Measurements from ENCODE around the gene UNC93B1. TPM values are rescaled to one million over a fixed set of nuclear protein-coding genes. Genes with fewer than 3 reads are reported as not detected.
A peak's percentile ranks its signal among the peaks of the same experiment; 100 is the strongest.

The UNC93B1 gene
- total and polyA plus RNA-seq, 2 of the 13 experiments (the other 11 are each of a cell fraction or from before 2014, with no cell fraction given), result 8.8 to 18.9 TPM

DNA sequence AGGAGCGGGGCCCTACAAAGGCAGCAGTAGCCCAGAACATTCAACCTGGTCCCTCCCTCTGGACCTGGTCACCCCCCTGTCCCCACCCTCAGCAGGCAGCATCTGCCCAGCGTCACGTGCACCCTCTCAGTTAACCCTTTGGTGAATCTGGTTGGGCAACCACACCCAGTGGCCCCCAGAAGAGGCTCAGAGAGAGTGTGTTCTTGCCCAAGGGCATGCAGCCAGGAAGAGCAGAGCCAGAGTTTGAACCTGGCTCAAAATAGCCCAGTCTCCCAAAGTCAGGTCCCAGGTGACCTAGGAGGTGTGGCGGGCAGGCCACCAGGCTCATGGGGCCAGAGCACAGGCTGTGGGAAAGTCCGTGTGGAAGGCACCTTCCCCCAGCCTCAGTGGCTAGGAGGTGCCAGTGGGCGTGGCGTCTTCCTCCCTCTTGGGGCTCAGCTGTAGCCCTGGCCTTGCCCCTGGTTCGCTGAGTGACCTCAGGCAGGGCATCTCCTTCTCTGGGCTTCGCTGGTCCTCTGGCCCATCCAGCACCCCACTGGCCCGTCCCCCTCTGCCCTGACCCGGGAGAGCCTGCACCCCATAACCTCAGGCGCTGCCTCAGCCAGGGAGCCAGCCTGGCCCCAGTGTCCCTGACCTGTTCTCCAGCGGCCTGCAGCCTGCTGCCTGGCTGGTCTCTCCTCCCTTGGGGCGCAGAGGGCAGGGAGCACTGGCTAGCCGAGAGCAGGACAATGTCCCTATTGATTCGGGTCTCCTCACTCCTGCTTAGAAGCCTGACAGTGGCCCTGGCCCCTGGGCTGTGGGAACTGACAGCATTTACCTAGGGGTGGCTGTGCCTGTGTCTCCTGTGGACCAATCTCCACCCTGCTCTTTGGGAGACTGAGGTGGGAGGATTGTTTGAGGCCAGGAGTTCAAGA is 13.3 kb upstream of the UNC93B1 start (continued):
- TF ChIP-seq YY1 (IDR thresholded peaks at IDR 0.05; ENCODE audit: insufficient read depth, insufficient replicate concordance, low read depth, low read length), result peak; percentile 22
- peak; percentile 18; the same call in 1 of the 2 replicates for TF ChIP-seq BRD4 (CRISPR knock-in tag; IDR thresholded peaks at IDR 0.05)
- TF ChIP-seq TEAD3 (CRISPR knock-in tag; optimal IDR thresholded peaks at IDR 0.05; ENCODE audit: borderline replicate concordance), result peak; percentile 57
- TF ChIP-seq TRIM24 (CRISPR knock-in tag; IDR thresholded peaks at IDR 0.05), result no peak
- TF ChIP-seq ELF3 (CRISPR knock-in tag; IDR thresholded peaks at IDR 0.05), result peak; percentile 57; the same call in 1 of the 2 replicates
- TF ChIP-seq, protein P1, sequence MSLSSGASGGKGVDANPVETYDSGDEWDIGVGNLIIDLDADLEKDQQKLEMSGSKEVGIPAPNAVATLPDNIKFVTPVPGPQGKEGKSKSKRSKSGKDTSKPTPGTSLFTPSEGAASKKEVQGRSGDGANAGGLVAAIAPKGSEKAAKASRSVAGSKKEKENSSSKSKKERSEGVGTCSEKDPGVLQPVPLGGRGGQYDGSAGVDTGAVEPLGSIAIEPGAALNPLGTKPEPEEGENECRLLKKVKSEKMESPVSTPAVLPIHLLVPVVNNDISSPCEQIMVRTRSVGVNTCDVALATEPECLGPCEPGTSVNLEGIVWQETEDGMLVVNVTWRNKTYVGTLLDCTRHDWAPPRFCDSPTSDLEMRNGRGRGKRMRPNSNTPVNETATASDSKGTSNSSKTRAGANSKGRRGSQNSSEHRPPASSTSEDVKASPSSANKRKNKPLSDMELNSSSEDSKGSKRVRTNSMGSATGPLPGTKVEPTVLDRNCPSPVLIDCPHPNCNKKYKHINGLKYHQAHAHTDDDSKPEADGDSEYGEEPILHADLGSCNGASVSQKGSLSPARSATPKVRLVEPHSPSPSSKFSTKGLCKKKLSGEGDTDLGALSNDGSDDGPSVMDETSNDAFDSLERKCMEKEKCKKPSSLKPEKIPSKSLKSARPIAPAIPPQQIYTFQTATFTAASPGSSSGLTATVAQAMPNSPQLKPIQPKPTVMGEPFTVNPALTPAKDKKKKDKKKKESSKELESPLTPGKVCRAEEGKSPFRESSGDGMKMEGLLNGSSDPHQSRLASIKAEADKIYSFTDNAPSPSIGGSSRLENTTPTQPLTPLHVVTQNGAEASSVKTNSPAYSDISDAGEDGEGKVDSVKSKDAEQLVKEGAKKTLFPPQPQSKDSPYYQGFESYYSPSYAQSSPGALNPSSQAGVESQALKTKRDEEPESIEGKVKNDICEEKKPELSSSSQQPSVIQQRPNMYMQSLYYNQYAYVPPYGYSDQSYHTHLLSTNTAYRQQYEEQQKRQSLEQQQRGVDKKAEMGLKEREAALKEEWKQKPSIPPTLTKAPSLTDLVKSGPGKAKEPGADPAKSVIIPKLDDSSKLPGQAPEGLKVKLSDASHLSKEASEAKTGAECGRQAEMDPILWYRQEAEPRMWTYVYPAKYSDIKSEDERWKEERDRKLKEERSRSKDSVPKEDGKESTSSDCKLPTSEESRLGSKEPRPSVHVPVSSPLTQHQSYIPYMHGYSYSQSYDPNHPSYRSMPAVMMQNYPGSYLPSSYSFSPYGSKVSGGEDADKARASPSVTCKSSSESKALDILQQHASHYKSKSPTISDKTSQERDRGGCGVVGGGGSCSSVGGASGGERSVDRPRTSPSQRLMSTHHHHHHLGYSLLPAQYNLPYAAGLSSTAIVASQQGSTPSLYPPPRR (CRISPR knock-in tag; IDR thresholded peaks at IDR 0.05; ENCODE audit: borderline replicate concordance), result peak; percentile 45; the same call in 1 of the 2 replicates
- TF ChIP-seq TSC22D2 (CRISPR knock-in tag; IDR thresholded peaks at IDR 0.05; ENCODE audit: borderline replicate concordance), result no peak
- no peak for TF ChIP-seq CENPT (CRISPR knock-in tag; IDR thresholded peaks at IDR 0.05; ENCODE audit: low read depth)
- TF ChIP-seq ZNF556 (CRISPR knock-in tag; IDR thresholded peaks at IDR 0.05; ENCODE audit: borderline replicate concordance), result peak; percentile 70; the same call in 1 of the 2 replicates
- TF ChIP-seq ZMYM2 (CRISPR knock-in tag; IDR thresholded peaks at IDR 0.05), result peak; percentile 93
- peak; percentile 96 for TF ChIP-seq ZNF768 (CRISPR knock-in tag; IDR thresholded peaks at IDR 0.05)
- TF ChIP-seq KAT2B (IDR thresholded peaks at IDR 0.05; ENCODE audit: borderline replicate concordance, low read depth, low read length), result no peak
- TF ChIP-seq, protein P2, sequence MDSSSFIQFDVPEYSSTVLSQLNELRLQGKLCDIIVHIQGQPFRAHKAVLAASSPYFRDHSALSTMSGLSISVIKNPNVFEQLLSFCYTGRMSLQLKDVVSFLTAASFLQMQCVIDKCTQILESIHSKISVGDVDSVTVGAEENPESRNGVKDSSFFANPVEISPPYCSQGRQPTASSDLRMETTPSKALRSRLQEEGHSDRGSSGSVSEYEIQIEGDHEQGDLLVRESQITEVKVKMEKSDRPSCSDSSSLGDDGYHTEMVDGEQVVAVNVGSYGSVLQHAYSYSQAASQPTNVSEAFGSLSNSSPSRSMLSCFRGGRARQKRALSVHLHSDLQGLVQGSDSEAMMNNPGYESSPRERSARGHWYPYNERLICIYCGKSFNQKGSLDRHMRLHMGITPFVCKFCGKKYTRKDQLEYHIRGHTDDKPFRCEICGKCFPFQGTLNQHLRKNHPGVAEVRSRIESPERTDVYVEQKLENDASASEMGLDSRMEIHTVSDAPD (CRISPR knock-in tag; IDR thresholded peaks at IDR 0.05), result peak; percentile 36; the same call in 1 of the 2 replicates
- TF ChIP-seq ADNP (CRISPR knock-in tag; IDR thresholded peaks at IDR 0.05), result peak; percentile 93
- TF ChIP-seq ZNF530 (CRISPR knock-in tag; IDR thresholded peaks at IDR 0.05; ENCODE audit: low read depth), result no peak
- no peak for TF ChIP-seq TEAD2 (CRISPR knock-in tag; IDR thresholded peaks at IDR 0.05)
- TF ChIP-seq ZNF550 (CRISPR knock-in tag; IDR thresholded peaks at IDR 0.05; ENCODE audit: borderline replicate concordance), result peak; percentile 96; the same call in 1 of the 2 replicates
- TF ChIP-seq ZNF674 (CRISPR knock-in tag; IDR thresholded peaks at IDR 0.05; ENCODE audit: low read depth), result no peak
- peak; percentile 45 for TF ChIP-seq ETV5 (CRISPR knock-in tag; IDR thresholded peaks at IDR 0.05; ENCODE audit: borderline replicate concordance)
- TF ChIP-seq ZNF614 (CRISPR knock-in tag; IDR thresholded peaks at IDR 0.05; ENCODE audit: borderline replicate concordance), result no peak
- no peak for TF ChIP-seq ZNF552 (CRISPR knock-in tag; IDR thresholded peaks at IDR 0.05; ENCODE audit: borderline replicate concordance)
- no peak for TF ChIP-seq ZBTB20 (CRISPR knock-in tag; IDR thresholded peaks at IDR 0.05; ENCODE audit: borderline replicate concordance, low read depth)
- peak; percentile 47; the same call in 1 of the 2 replicates for TF ChIP-seq ZSCAN31 (CRISPR knock-in tag; IDR thresholded peaks at IDR 0.05; ENCODE audit: low read depth)
- 0 out of 2 replicates have a peak, but pooled peaks have one; percentile 13 for TF ChIP-seq ELF1 (CRISPR knock-in tag; IDR thresholded peaks at IDR 0.05)
